Smooth muscle cell (in vitro differentiated cells): Measurements from ENCODE around the gene DCDC2C. TPM values are rescaled to one million over a fixed set of nuclear protein-coding genes. Genes with fewer than 3 reads are reported as not detected.

ENCODE experiments used
- DNase-seq: peaks from one replicate; lab custom pipeline; 2025; ENCODE audit not compliant: unreplicated experiment; lab: John Stamatoyannopoulos, UW
- H2AFZ ChIP-seq: fragments of 200-600 bp; sonication (generic); 2 replicates; pipeline ENCODE4 v1.6.0; 2016; ENCODE audit warnings: antibody characterized with exemption, low read depth, mild to moderate bottlenecking
- H3F3A ChIP-seq: fragments of 200-600 bp; sonication (generic); 2 replicates; pipeline ENCODE4 v1.6.0; 2017; ENCODE audit warnings: antibody characterized with exemption, low read depth
- H3K27ac ChIP-seq: fragments of 200-600 bp; sonication (generic); 2 replicates; pipeline ENCODE4 v1.5.1; 2016; ENCODE audit warnings: low read depth, mild to moderate bottlenecking
- H3K27me3 ChIP-seq: fragments of 200-600 bp; sonication (generic); 2 replicates; pipeline ENCODE4 v1.6.1; 2016; ENCODE audit warnings: low read depth, mild to moderate bottlenecking
- H3K36me3 ChIP-seq: fragments of 200-600 bp; sonication (generic); 2 replicates; pipeline ENCODE4 v1.5.1; 2016; ENCODE audit warnings: low read depth
- H3K4me1 ChIP-seq: fragments of 200-600 bp; sonication (generic); 2 replicates; pipeline ENCODE4 v1.5.1; 2016; ENCODE audit warnings: low read depth
- H3K4me2 ChIP-seq: fragments of 200-600 bp; sonication (generic); 2 replicates; pipeline ENCODE4 v1.6.0; 2016; ENCODE audit warnings: mild to moderate bottlenecking
- H3K4me3 ChIP-seq: fragments of 200-600 bp; sonication (generic); 2 replicates; pipeline ENCODE4 v1.5.1; 2016; ENCODE audit warnings: mild to moderate bottlenecking
- H3K79me2 ChIP-seq: fragments of 200-600 bp; sonication (generic); 2 replicates; pipeline ENCODE4 v1.6.0; 2016; ENCODE audit warnings: low read depth, mild to moderate bottlenecking
- H3K9ac ChIP-seq: fragments of 200-600 bp; sonication (generic); 2 replicates; pipeline ENCODE4 v1.6.0; 2016; ENCODE audit warnings: low read depth
- H3K9me3 ChIP-seq: fragments of 200-600 bp; sonication (generic); replicated peaks from 2 replicates; pipeline ENCODE4 v1.5.1; 2016; ENCODE audit warnings: low read depth
- H4K20me1 ChIP-seq: fragments of 200-600 bp; sonication (generic); 2 replicates; pipeline ENCODE4 v1.6.0; 2016; ENCODE audit warnings: low read depth
- CTCF ChIP-seq: fragments of 200-600 bp; sonication (generic); IDR thresholded peaks from 2 replicates; pipeline ENCODE4 v1.5.1; 2017; ENCODE audit warnings: borderline replicate concordance, mild to moderate bottlenecking, antibody characterized with exemption; ENCODE audit not compliant: insufficient read depth, poor library complexity, severe bottlenecking
- WGBS: methylation state at CpG from one replicate; pipeline ENCODE4 v1.1.7; 2016; ENCODE audit warnings: low lambda C conversion rate; 5-methylcytosine and 5-hydroxymethylcytosine counted together
- polyA plus RNA-seq: library from polyadenylated mRNA; unstranded; fragments of >200 nt; fragmentation: Nextera tagmentation; extraction: Ambion mirVana; gene quantifications from 2 replicates; pipeline ENCODE4 v1.2.1, GENCODE V29; 2016
- total RNA-seq: library from RNA; depleted of rRNA; stranded (reverse); fragments of >200 nt; gene quantifications from 2 replicates; pipeline ENCODE4 v1.2.3, GENCODE V29; 2014

Gene DCDC2C
- total and polyA plus RNA-seq, 2 experiments from 2014 or later, result not detected

GRCh38 chr2:3677436-3677835, 25.9 kb upstream of the DCDC2C start:
- Histone ChIP-seq H3K79me2 (no peaks in the 10 kb centered on the region), H3F3A (no peaks in the 10 kb centered on the region), H3K36me3 (no peaks in the 10 kb centered on the region), H2AFZ (no peak overlapping the region), H3K4me2 (no peak overlapping the region), H3K4me3 (no peak overlapping the region), H3K4me1 (no peaks in the 10 kb centered on the region), H4K20me1 (no peaks in the 10 kb centered on the region), H3K9me3 (no peaks in the 10 kb centered on the region), H3K27ac (no peak overlapping the region), H3K9ac (no peak overlapping the region), H3K27me3 (no peaks in the 10 kb centered on the region)
- DNase-seq, result no peak
- no peak for TF ChIP-seq CTCF
- WGBS, result 87% methylated on average over 9 of the region's 9 CpGs

GRCh38 chr2:3678212-3678611, 25.2 kb upstream of the DCDC2C start:
- H3K4me1 ChIP-seq, result no peaks in the 10 kb centered on the region
- no peak for TF ChIP-seq CTCF
- DNase-seq, result no peak
- 94% methylated on average over 9 of the region's 9 CpGs for WGBS
- no peak overlapping the region for H2AFZ ChIP-seq
- no peaks in the 10 kb centered on the region for H3K79me2 ChIP-seq
- H3K9me3 ChIP-seq, result no peaks in the 10 kb centered on the region
- H3F3A ChIP-seq, result no peaks in the 10 kb centered on the region
- no peak overlapping the region for H3K27ac ChIP-seq
- H3K27me3 ChIP-seq, result no peaks in the 10 kb centered on the region
- H3K4me3 ChIP-seq, result no peak overlapping the region
- H3K9ac ChIP-seq, result no peak overlapping the region
- no peaks in the 10 kb centered on the region for H4K20me1 ChIP-seq
- H3K4me2 ChIP-seq, result no peak overlapping the region
- H3K36me3 ChIP-seq, result no peaks in the 10 kb centered on the region

- no peaks in the 10 kb centered on the region for H3K79me2 ChIP-seq
- H3K9ac ChIP-seq, result no peak overlapping the region
- H3K4me3 ChIP-seq, result no peak overlapping the region
- no peak overlapping the region for H3K27ac ChIP-seq
- 91% methylated on average over 2 of the region's 2 CpGs for WGBS
- no peaks in the 10 kb centered on the region for H3F3A ChIP-seq
- no peak overlapping the region for H2AFZ ChIP-seq
- no peaks in the 10 kb centered on the region for H3K36me3 ChIP-seq
- no peak overlapping the region for H3K4me2 ChIP-seq
- no peaks in the 10 kb centered on the region for H3K4me1 ChIP-seq
- DNase-seq, result no peak
- no peaks in the 10 kb centered on the region for H3K9me3 ChIP-seq
- H4K20me1 ChIP-seq, result no peaks in the 10 kb centered on the region
- TF ChIP-seq CTCF, result no peak
- no peaks in the 10 kb centered on the region for H3K27me3 ChIP-seq
Observed at GRCh38 chr2:3679180-3679579, 24.2 kb upstream of the DCDC2C start.

- Histone ChIP-seq H3K9ac (no peak overlapping the region), H3F3A (no peaks in the 10 kb centered on the region), H3K27ac (no peak overlapping the region), H3K79me2 (no peaks in the 10 kb centered on the region), H3K4me1 (no peaks in the 10 kb centered on the region), H3K27me3 (no peaks in the 10 kb centered on the region), H3K36me3 (no peaks in the 10 kb centered on the region), H3K9me3 (no peaks in the 10 kb centered on the region), H3K4me3 (no peak overlapping the region), H2AFZ (no peak overlapping the region), H3K4me2 (no peak overlapping the region), H4K20me1 (no peaks in the 10 kb centered on the region)
- 93% methylated on average over 23 of the region's 23 CpGs for WGBS
- no peak for DNase-seq
- TF ChIP-seq CTCF, result no peak
Observed at GRCh38 chr2:3679616-3680393, 23.6 kb upstream of the DCDC2C start.
